Right lobe of liver (tissue), 4 donors: ENCODE measurements around the gene TANGO2.

Experiments used
- CTCF ChIP-seq, 4 donors: fragments of 200-600 bp in 3 of 4; fragments of 450-650 bp in 1 of 4; IDR thresholded peaks; one replicate each; pipeline versions ENCODE4 v1.5.1 to v1.8.0; 2016 to 2022; ENCODE audit warnings: antibody characterized with exemption in 4 of 4, mild to moderate bottlenecking in 2 of 4
- POLR2A ChIP-seq: fragments of 450-650 bp; IDR thresholded peaks from one replicate; pipeline ENCODE4 v1.6.1; 2017; ENCODE audit warnings: antibody characterized with exemption, mild to moderate bottlenecking
- donor health status: DM: no; HTN: no; CAD: no.
- donor health status: DM: no; HTN: no; CAD: no.
- donor health status: DM: no; HTN: yes; CAD: no.

- TF ChIP-seq POLR2A: no peak
- no peak for TF ChIP-seq CTCF (IDR thresholded peaks at IDR 0.05)
These were observed 84.7 kb downstream of the TANGO2 start for GRCh38 chr22:20105456-20106204.
